MM.1S (cell line): ENCODE data around the gene CCDC88A.

ENCODE experiments used
- CTCF ChIP-seq: fragments of 300-600 bp; sonication (generic); IDR thresholded peaks from 2 replicates; pipeline ENCODE4 v1.5.1; 2016; ENCODE audit warnings: antibody characterized with exemption, low read length, mixed read lengths
- EZH2 ChIP-seq: fragments of 300-600 bp; sonication (generic); optimal IDR thresholded peaks from 2 replicates; pipeline ENCODE3; 2017; ENCODE audit warnings: low read depth, mild to moderate bottlenecking, antibody characterized with exemption, low read length, mixed read lengths
- EZH2phosphoT487 ChIP-seq: fragments of 300-600 bp; sonication (generic); IDR thresholded peaks from 2 replicates; pipeline ENCODE4 v1.6.1; 2018; ENCODE audit warnings: antibody characterized with exemption, low read length

- TF ChIP-seq CTCF: peak; percentile 16
- TF ChIP-seq EZH2: no peak
- no peak for TF ChIP-seq EZH2phosphoT487
Measured at GRCh38 chr2:55311444-55311870, 108.2 kb downstream of the CCDC88A start.
